NCI-H2171 treated with DMSO at 0.1 percent for 48 hours (cell line): ENCODE data around the gene DPP6.
"Not testable (repeated sequence)": the region's sequence is repeated elsewhere in the genome, so short reads cannot be mapped to it uniquely, and the experiment has no call there.

Source experiments
- DNase-seq: peaks from one replicate; lab custom pipeline; 2025; lab: John Stamatoyannopoulos, UW

The DPP6 gene

GRCh38 chr7:154072395-154073181, 20.4 kb downstream of the DPP6 start:
- DNase-seq: not testable (repeated sequence)

- DNase-seq: not testable (repeated sequence)
These were observed 26.3 kb downstream of the DPP6 start for GRCh38 chr7:154078523-154078922.

- not testable (repeated sequence) for DNase-seq
These were observed 28.1 kb downstream of the DPP6 start for GRCh38 chr7:154080249-154080648.

GRCh38 chr7:154087037-154087725, 35.0 kb downstream of the DPP6 start:
- DNase-seq: not testable (repeated sequence)

- not testable (repeated sequence) for DNase-seq
These were observed 39.9 kb downstream of the DPP6 start for GRCh38 chr7:154092093-154092492.

- not testable (repeated sequence) for DNase-seq
These were observed 43.0 kb downstream of the DPP6 start for GRCh38 chr7:154095201-154095600.

- not testable (repeated sequence) for DNase-seq
These were observed 52.9 kb downstream of the DPP6 start for GRCh38 chr7:154105063-154105462.

- not testable (repeated sequence) for DNase-seq
These were observed 57.4 kb downstream of the DPP6 start for GRCh38 chr7:154109615-154110014.

GRCh38 chr7:154113732-154114351, 61.6 kb downstream of the DPP6 start:
- DNase-seq: not testable (repeated sequence)

- DNase-seq: not testable (repeated sequence)
These were observed 65.5 kb downstream of the DPP6 start for GRCh38 chr7:154117411-154118390.

GRCh38 chr7:154120825-154121224, 68.6 kb downstream of the DPP6 start:
- DNase-seq: not testable (repeated sequence)

GRCh38 chr7:154122720-154123119, 70.5 kb downstream of the DPP6 start:
- not testable (repeated sequence) for DNase-seq

- DNase-seq: not testable (repeated sequence)
These were observed 71.2 kb downstream of the DPP6 start for GRCh38 chr7:154123397-154123796.

- not testable (repeated sequence) for DNase-seq
These were observed 76.9 kb downstream of the DPP6 start for GRCh38 chr7:154129142-154129541.

- not testable (repeated sequence) for DNase-seq
These were observed 80.4 kb downstream of the DPP6 start for GRCh38 chr7:154132617-154133016.

GRCh38 chr7:154133703-154134277, 81.6 kb downstream of the DPP6 start:
- DNase-seq: not testable (repeated sequence)

GRCh38 chr7:154134698-154135097, 82.5 kb downstream of the DPP6 start:
- DNase-seq: not testable (repeated sequence)

- not testable (repeated sequence) for DNase-seq
These were observed 83.4 kb downstream of the DPP6 start for GRCh38 chr7:154135646-154136045.

GRCh38 chr7:154145922-154146706, 93.9 kb downstream of the DPP6 start:
- DNase-seq: not testable (repeated sequence)

- not testable (repeated sequence) for DNase-seq
These were observed 94.5 kb downstream of the DPP6 start for GRCh38 chr7:154146707-154147038.
